Measurements from ENCODE around the gene C1R.

C1R gene

DNA sequence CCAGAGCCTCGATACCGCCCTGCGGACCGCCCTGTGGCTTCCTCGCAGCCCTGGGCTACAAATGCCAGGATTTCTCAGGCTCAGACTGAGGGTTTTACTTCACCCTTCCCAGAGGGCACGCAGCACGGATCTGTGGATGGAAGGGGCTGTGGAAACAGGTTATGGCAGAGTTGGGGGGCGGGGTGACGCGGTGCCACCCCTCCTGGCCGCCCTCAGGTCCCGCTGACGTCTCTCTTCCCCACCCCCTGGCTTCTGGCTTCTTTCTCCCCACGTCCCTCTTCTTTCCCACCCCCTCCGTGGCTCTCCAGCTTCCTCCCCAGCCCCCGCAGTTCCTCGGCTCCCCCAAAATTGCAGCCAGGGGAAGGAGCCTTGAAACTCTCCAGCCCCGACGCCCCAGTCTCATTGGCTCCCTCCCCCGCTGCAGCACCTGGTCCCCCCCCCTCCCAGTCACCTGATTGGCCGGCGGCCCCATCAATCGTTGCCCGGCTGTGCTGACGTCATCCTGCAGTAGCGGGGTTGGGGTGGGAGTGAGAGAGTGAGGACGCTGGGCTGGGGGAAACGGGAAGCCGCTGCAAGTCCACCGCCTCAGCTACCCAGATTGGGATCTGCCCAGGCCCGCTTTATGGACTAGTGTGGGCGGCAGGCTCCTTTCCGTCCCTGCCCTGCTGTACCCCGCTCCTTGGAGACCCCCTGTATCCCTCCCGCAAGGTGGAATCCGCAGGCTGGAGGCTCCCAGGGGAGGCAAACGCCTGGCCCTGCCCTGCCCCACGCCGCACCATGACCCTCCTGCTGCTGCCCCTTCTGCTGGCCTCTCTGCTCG is 37.8 kb upstream of the C1R start, which contains the start of gene CLSTN3:
Gene CLSTN3 (plus strand): TSS at position 500 of the 820 bp plus-strand sequence. CDS start 278 bp downstream, at position 778.
- H3K4me3 ChIP-seq (replicated peaks; ENCODE audit: insufficient read depth, low read length): peak within 1 kb of the TSS; percentile 30
- no peak within 1 kb of the TSS for H3K27ac ChIP-seq (replicated peaks)
- TF ChIP-seq POLR2AphosphoS5 (IDR thresholded peaks at IDR 0.05; ENCODE audit: low read depth): no peak
- TF ChIP-seq GABPA (IDR thresholded peaks at IDR 0.05; ENCODE audit: low read depth): no peak
- TF ChIP-seq, protein P1, sequence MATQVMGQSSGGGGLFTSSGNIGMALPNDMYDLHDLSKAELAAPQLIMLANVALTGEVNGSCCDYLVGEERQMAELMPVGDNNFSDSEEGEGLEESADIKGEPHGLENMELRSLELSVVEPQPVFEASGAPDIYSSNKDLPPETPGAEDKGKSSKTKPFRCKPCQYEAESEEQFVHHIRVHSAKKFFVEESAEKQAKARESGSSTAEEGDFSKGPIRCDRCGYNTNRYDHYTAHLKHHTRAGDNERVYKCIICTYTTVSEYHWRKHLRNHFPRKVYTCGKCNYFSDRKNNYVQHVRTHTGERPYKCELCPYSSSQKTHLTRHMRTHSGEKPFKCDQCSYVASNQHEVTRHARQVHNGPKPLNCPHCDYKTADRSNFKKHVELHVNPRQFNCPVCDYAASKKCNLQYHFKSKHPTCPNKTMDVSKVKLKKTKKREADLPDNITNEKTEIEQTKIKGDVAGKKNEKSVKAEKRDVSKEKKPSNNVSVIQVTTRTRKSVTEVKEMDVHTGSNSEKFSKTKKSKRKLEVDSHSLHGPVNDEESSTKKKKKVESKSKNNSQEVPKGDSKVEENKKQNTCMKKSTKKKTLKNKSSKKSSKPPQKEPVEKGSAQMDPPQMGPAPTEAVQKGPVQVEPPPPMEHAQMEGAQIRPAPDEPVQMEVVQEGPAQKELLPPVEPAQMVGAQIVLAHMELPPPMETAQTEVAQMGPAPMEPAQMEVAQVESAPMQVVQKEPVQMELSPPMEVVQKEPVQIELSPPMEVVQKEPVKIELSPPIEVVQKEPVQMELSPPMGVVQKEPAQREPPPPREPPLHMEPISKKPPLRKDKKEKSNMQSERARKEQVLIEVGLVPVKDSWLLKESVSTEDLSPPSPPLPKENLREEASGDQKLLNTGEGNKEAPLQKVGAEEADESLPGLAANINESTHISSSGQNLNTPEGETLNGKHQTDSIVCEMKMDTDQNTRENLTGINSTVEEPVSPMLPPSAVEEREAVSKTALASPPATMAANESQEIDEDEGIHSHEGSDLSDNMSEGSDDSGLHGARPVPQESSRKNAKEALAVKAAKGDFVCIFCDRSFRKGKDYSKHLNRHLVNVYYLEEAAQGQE (IDR thresholded peaks at IDR 0.05; ENCODE audit: insufficient replicate concordance, low read depth): no peak
- TF ChIP-seq SPI1 (IDR thresholded peaks at IDR 0.05; ENCODE audit: borderline replicate concordance, low read depth): no peak
- TF ChIP-seq, protein P2, sequence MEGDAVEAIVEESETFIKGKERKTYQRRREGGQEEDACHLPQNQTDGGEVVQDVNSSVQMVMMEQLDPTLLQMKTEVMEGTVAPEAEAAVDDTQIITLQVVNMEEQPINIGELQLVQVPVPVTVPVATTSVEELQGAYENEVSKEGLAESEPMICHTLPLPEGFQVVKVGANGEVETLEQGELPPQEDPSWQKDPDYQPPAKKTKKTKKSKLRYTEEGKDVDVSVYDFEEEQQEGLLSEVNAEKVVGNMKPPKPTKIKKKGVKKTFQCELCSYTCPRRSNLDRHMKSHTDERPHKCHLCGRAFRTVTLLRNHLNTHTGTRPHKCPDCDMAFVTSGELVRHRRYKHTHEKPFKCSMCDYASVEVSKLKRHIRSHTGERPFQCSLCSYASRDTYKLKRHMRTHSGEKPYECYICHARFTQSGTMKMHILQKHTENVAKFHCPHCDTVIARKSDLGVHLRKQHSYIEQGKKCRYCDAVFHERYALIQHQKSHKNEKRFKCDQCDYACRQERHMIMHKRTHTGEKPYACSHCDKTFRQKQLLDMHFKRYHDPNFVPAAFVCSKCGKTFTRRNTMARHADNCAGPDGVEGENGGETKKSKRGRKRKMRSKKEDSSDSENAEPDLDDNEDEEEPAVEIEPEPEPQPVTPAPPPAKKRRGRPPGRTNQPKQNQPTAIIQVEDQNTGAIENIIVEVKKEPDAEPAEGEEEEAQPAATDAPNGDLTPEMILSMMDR (IDR thresholded peaks at IDR 0.05; ENCODE audit: insufficient read depth, low read length): no peak
- peaks cover 33% of the 10 kb centered on the region for H3K27me3 ChIP-seq (ENCODE audit: insufficient read depth, poor library complexity, severe bottlenecking)
- no peak for DNase-seq (ENCODE audit: low read depth in 1 of 2, low spot score in 1 of 2)

DNA sequence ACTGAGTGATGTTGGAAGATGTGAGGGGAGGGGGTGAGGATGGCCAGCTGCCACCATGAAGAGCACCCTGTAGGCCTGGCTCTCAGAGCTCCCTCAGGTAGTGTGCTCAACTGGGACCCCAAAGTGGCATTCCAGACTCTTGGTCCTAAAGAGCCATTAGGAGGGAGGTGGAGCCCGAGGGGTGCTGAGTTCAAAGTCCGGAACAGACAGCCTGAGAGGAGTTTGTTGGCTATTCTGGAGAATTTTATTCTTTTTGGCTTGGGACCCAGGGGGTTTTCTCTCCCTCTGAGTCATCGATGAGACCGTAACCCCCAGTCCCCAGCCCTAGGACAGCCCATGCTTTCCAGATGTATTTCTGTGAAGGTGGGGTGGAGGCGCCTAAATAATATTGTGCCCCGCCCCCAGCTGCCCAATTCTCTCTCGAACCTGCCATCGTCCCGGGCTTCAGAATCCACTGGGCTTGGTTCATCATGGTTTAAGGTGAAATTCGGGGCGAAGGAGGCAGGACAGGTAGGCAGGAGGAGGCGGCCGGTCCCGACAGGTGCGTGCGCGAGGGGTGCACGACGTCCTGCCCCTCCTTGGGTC is 37.1 kb upstream of the C1R start:
- no peak overlapping the region for H3K27ac ChIP-seq (replicated peaks)
- peak overlapping the region; percentile 30 for H3K4me3 ChIP-seq (replicated peaks; ENCODE audit: insufficient read depth, low read length)

DNA sequence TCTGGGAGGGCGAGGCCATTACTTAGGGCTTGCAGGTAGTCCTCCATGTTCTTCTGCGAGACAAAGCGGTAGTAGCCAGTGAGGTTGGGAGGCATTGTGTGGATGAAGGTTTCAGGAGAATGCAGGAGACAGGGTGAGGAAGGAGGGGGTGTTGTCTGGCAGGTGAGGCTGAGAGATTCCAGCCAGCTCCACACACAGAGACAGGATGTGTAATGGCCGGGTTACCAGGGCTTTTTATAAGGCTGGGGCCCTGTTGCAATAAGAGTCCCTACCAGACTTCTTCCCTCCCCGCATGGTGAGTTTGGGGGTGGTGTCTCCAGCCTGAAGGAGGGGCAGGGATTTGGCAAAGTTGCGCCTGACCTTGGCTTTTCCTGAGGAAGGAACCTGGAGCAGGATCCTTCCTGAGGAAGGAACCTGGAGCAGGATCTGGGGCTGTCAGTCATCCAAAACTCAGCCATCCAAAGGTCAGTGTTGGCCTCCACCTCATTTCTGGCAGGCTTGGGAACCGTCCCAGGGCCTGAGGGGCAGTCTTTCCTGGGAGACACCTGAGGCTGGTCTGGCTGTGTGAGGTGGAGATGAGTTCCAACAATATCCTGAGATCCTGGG is 36.5 kb upstream of the C1R start, which contains the start of gene RBP5:
Gene RBP5 (minus strand): TSS at position 209 of the 606 bp plus-strand sequence. CDS start 114 bp downstream, at position 95.
- peaks cover 33% of the 10 kb centered on the region for H3K27me3 ChIP-seq (ENCODE audit: insufficient read depth, poor library complexity, severe bottlenecking)
- DNase-seq (ENCODE audit: low read depth in 1 of 2, low spot score in 1 of 2): no peak
- TF ChIP-seq SPI1 (IDR thresholded peaks at IDR 0.05; ENCODE audit: borderline replicate concordance, low read depth) (no peak), POLR2AphosphoS5 (IDR thresholded peaks at IDR 0.05; ENCODE audit: low read depth) (no peak), GABPA (IDR thresholded peaks at IDR 0.05; ENCODE audit: low read depth) (no peak)
- TF ChIP-seq, protein P1 (IDR thresholded peaks at IDR 0.05; ENCODE audit: insufficient replicate concordance, low read depth): no peak
- TF ChIP-seq, protein P2 (IDR thresholded peaks at IDR 0.05; ENCODE audit: insufficient read depth, low read length): no peak
- no peak within 1 kb of the TSS for H3K27ac ChIP-seq (replicated peaks)
- H3K4me3 ChIP-seq (replicated peaks; ENCODE audit: insufficient read depth, low read length): peak within 1 kb of the TSS; percentile 30

More for the DNA sequence above, 37.1 kb upstream of the C1R start:
- no peak for DNase-seq (ENCODE audit: low read depth in 1 of 2, low spot score in 1 of 2)
- TF ChIP-seq, protein P2 (IDR thresholded peaks at IDR 0.05; ENCODE audit: insufficient read depth, low read length): no peak
- TF ChIP-seq, protein P1 (IDR thresholded peaks at IDR 0.05; ENCODE audit: insufficient replicate concordance, low read depth): no peak
- TF ChIP-seq POLR2AphosphoS5 (IDR thresholded peaks at IDR 0.05; ENCODE audit: low read depth) (no peak), SPI1 (IDR thresholded peaks at IDR 0.05; ENCODE audit: borderline replicate concordance, low read depth) (no peak), GABPA (IDR thresholded peaks at IDR 0.05; ENCODE audit: low read depth) (no peak)
- H3K27me3 ChIP-seq (ENCODE audit: insufficient read depth, poor library complexity, severe bottlenecking): peaks cover 33% of the 10 kb centered on the region
